Thyroid gland (tissue), 4 donors: ENCODE data around the gene CD48. TPM values are rescaled to one million over a fixed set of nuclear protein-coding genes. Genes with fewer than 3 reads are reported as not detected.
"Not testable (repeated sequence)": the region's sequence is repeated elsewhere in the genome, so short reads cannot be mapped to it uniquely, and the experiment has no call there.

ENCODE experiments used
- DNase-seq, 2 donors: peaks; one replicate each; pipeline ENCODE4 v3.0.0-alpha.2; 2019
- H3K27ac ChIP-seq, 3 donors: fragments of 200-600 bp; sonication (generic); 1 replicate in 2 of 3; 2 replicates in 1 of 3; pipeline ENCODE4 v1.5.1; 2016 to 2019; ENCODE audit warnings: mild to moderate bottlenecking in 1 of 3, moderate library complexity in 1 of 3
- H3K27me3 ChIP-seq: fragments of 200-600 bp; sonication (generic); one replicate; pipeline ENCODE4 v1.5.1; 2019
- H3K36me3 ChIP-seq, 2 donors: fragments of 200-600 bp; sonication (generic); one replicate each; pipeline ENCODE4 v1.5.1; 2016 to 2019
- H3K4me1 ChIP-seq, 2 donors: fragments of 200-600 bp; sonication (generic); one replicate each; pipeline ENCODE4 v1.5.1; 2017 to 2019
- H3K4me3 ChIP-seq, 3 donors: fragments of 200-600 bp; sonication (generic); replicated peaks in 1 of 3; 1 replicate in 2 of 3; 2 replicates in 1 of 3; pipeline ENCODE4 v1.5.1; 2016; ENCODE audit warnings: mild to moderate bottlenecking in 1 of 3
- H3K9me3 ChIP-seq: fragments of 200-600 bp; sonication (generic); one replicate; pipeline ENCODE4 v1.5.1; 2017
- CTCF ChIP-seq, 6 experiments: fragments of 200-600 bp in 3 of 6; fragments of 450-650 bp in 3 of 6; sonication (generic) in 3 of 6; IDR thresholded peaks; one replicate each; pipeline ENCODE4 v1.5.1; 2016 to 2019; ENCODE audit warnings: antibody characterized with exemption in 6 of 6, mild to moderate bottlenecking in 2 of 6, inconsistent platforms in 1 of 6, moderate library complexity in 1 of 6
- POLR2A ChIP-seq, 2 donors: fragments of 450-650 bp; IDR thresholded peaks; one replicate each; pipeline ENCODE4 v1.6.1; 2017; ENCODE audit warnings: antibody characterized with exemption in 2 of 2, mild to moderate bottlenecking in 2 of 2, moderate library complexity in 1 of 2
- WGBS, 2 donors: methylation state at CpG; one replicate each; pipeline ENCODE4 v1.1.5; 2017; 5-methylcytosine and 5-hydroxymethylcytosine counted together
- intact Hi-C: fragments of 100-400 bp; cut with DNase I; formaldehyde crosslinking; loops from one replicate; pipeline ENCODE4 v1.15.1; 2023
- total RNA-seq, 4 donors: library from RNA; depleted of rRNA; stranded (reverse); fragments of >200 nt; gene quantifications; one replicate each; pipeline ENCODE4 v1.2.3, GENCODE V29; 2016

The CD48 gene
- total RNA-seq, 4 donors from 2014 or later: 3.5 to 13.6 (median 4.8) TPM

- H3K4me1 ChIP-seq: peaks cover 3 to 16% of the 10 kb centered on the region in 2 donors
- intact Hi-C loops: no loop called here
- TF ChIP-seq CTCF (IDR thresholded peaks at IDR 0.05) (no peak), POLR2A (IDR thresholded peaks at IDR 0.05) (no peak)
- no peak for DNase-seq
- WGBS, 2 donors: 85 to 96% methylated on average over 1 of the region's 1 CpG
- H3K27me3 ChIP-seq: no peaks in the 10 kb centered on the region
- no peaks in the 10 kb centered on the region for H3K36me3 ChIP-seq
- no peak overlapping the region for H3K4me3 ChIP-seq
- no peaks in the 10 kb centered on the region for H3K9me3 ChIP-seq
- H3K27ac ChIP-seq: no peak overlapping the region
These were observed 4.4 kb upstream of the CD48 start for GRCh38 chr1:160716013-160716412.

GRCh38 chr1:160714034-160714648 is 2.5 kb upstream of the CD48 start:
- intact Hi-C loops, H3K27ac ChIP-seq, DNase-seq: not testable (repeated sequence)

GRCh38 chr1:160713161-160713560 is 1.5 kb upstream of the CD48 start:
- intact Hi-C loops: no loop called here
- WGBS, 2 donors: 81 to 86% methylated on average over 1 of the region's 1 CpG
- no peaks in the 10 kb centered on the region for H3K36me3 ChIP-seq
- H3K4me3 ChIP-seq: no peak overlapping the region
- TF ChIP-seq CTCF (IDR thresholded peaks at IDR 0.05) (no peak), POLR2A (IDR thresholded peaks at IDR 0.05) (no peak)
- no peaks in the 10 kb centered on the region for H3K27me3 ChIP-seq
- H3K9me3 ChIP-seq: no peaks in the 10 kb centered on the region
- peaks cover 3 to 13% of the 10 kb centered on the region in 2 donors for H3K4me1 ChIP-seq
- no peak overlapping the region for H3K27ac ChIP-seq
- no peak for DNase-seq

More at GRCh38 chr1:160714034-160714648, 2.5 kb upstream of the CD48 start:
- H3K4me1 ChIP-seq: peaks cover 3 to 13% of the 10 kb centered on the region in 2 donors
- not testable (repeated sequence) for H3K36me3 ChIP-seq, H3K27me3 ChIP-seq, H3K9me3 ChIP-seq, H3K4me3 ChIP-seq
- 83 to 90% methylated on average over 4 to 5 of the region's 5 CpGs for WGBS, 2 donors

GRCh38 chr1:160712525-160713080 is 981 bp upstream of the CD48 start:
- DNase-seq, H3K36me3 ChIP-seq, intact Hi-C loops, H3K27ac ChIP-seq, H3K4me3 ChIP-seq, H3K27me3 ChIP-seq, H3K9me3 ChIP-seq, H3K4me1 ChIP-seq: not testable (repeated sequence)
- 76 to 85% methylated on average over 5 of the region's 5 CpGs for WGBS, 2 donors

- WGBS, 2 donors: 67 to 69% methylated on average over 2 of the region's 2 CpGs
- TF ChIP-seq POLR2A (IDR thresholded peaks at IDR 0.05) (no peak), CTCF (IDR thresholded peaks at IDR 0.05) (no peak)
- no peaks in the 10 kb centered on the region for H3K36me3 ChIP-seq
- intact Hi-C loops: no loop called here
- H3K9me3 ChIP-seq: no peaks in the 10 kb centered on the region
- no peaks in the 10 kb centered on the region for H3K4me1 ChIP-seq
- no peak overlapping the region for H3K4me3 ChIP-seq
- no peaks in the 10 kb centered on the region for H3K27me3 ChIP-seq
- no peak for DNase-seq
- H3K27ac ChIP-seq: no peak overlapping the region
These were observed 383 bp downstream of the CD48 start for GRCh38 chr1:160711276-160711601.

- Histone ChIP-seq H3K27ac (no peak overlapping the region), H3K36me3 (no peaks in the 10 kb centered on the region), H3K4me3 (no peak overlapping the region), H3K27me3 (no peaks in the 10 kb centered on the region), H3K9me3 (no peaks in the 10 kb centered on the region), H3K4me1 (no peaks in the 10 kb centered on the region)
- WGBS, 2 donors: 85 to 90% methylated on average over 4 of the region's 4 CpGs
- TF ChIP-seq CTCF (IDR thresholded peaks at IDR 0.05): no peak
- intact Hi-C loops: no loop called here
- no peak for DNase-seq
These were observed 937 bp downstream of the CD48 start for GRCh38 chr1:160710517-160711252.
